Epithelial cell of proximal tubule (primary cell): ENCODE measurements around the gene INPP5A. TPM values are rescaled to one million over a fixed set of nuclear protein-coding genes. Genes with fewer than 3 reads are reported as not detected.

Experiments used
- DNase-seq: peaks from one replicate; pipeline ENCODE4 v3.0.0-alpha.2; 2011; ENCODE audit warnings: low read depth
- H3K4me3 ChIP-seq: 2 replicates; pipeline ENCODE4 v1.5.1; 2011; ENCODE audit warnings: low read depth, mild to moderate bottlenecking, low read length
- total RNA-seq: library from RNA; depleted of rRNA; stranded (reverse); fragments of >200 nt; gene quantifications from 2 replicates; pipeline ENCODE4 v1.2.3, GENCODE V29; 2015
- TF ChIP-seq, protein P1 (sequence below): conservative IDR thresholded peaks from 2 replicates; pipeline ENCODE4 v1.5.1; 2012; ENCODE audit warnings: low read depth, mild to moderate bottlenecking, low read length

Gene INPP5A
- total RNA-seq, 1 donor from 2014 or later: 30.4 TPM

DNA sequence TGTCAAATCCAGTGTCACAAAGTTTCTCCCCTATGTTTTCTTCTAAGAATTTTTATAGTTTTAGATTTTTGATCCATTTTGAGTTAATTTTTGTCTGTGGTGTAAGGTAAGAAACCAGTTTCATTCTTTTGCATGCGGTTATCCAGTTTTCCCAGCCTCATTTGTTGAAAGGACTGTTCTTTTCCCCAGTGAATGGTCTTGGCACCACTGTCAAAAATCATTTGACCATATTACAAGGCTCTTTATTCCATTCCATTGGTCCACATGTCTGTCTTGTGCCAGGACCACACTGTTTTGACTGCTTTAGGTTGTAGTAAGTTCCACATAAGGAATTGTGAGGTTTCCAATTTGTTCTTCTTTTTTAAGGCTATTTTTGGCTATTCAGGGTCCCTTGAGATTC is 64.0 kb downstream of the INPP5A start:
- TF ChIP-seq, protein P1, sequence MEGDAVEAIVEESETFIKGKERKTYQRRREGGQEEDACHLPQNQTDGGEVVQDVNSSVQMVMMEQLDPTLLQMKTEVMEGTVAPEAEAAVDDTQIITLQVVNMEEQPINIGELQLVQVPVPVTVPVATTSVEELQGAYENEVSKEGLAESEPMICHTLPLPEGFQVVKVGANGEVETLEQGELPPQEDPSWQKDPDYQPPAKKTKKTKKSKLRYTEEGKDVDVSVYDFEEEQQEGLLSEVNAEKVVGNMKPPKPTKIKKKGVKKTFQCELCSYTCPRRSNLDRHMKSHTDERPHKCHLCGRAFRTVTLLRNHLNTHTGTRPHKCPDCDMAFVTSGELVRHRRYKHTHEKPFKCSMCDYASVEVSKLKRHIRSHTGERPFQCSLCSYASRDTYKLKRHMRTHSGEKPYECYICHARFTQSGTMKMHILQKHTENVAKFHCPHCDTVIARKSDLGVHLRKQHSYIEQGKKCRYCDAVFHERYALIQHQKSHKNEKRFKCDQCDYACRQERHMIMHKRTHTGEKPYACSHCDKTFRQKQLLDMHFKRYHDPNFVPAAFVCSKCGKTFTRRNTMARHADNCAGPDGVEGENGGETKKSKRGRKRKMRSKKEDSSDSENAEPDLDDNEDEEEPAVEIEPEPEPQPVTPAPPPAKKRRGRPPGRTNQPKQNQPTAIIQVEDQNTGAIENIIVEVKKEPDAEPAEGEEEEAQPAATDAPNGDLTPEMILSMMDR: no peak
- no peak for DNase-seq
- no peak overlapping the region for H3K4me3 ChIP-seq

DNA sequence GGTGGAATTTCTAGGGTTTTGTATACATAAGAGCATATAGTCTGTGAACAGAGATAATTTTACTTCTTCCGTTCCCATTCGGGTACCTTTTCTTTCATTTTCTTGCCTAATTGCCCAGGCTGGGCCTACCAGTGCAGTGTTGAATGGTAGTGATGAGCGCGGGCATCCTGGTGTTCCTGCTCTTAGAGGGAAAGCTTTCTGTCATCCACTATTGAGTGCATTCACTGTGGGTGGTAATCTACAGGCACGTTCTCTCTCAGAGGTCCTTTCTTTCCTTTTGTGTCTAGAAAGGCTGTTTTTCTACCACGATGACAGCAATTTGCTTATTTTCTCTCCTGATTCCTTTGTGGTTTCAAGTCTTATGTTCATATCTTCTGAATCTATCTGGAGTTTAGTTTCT is 65.0 kb downstream of the INPP5A start:
- TF ChIP-seq, protein P1: no peak
- DNase-seq: no peak
- H3K4me3 ChIP-seq: no peak overlapping the region

DNA sequence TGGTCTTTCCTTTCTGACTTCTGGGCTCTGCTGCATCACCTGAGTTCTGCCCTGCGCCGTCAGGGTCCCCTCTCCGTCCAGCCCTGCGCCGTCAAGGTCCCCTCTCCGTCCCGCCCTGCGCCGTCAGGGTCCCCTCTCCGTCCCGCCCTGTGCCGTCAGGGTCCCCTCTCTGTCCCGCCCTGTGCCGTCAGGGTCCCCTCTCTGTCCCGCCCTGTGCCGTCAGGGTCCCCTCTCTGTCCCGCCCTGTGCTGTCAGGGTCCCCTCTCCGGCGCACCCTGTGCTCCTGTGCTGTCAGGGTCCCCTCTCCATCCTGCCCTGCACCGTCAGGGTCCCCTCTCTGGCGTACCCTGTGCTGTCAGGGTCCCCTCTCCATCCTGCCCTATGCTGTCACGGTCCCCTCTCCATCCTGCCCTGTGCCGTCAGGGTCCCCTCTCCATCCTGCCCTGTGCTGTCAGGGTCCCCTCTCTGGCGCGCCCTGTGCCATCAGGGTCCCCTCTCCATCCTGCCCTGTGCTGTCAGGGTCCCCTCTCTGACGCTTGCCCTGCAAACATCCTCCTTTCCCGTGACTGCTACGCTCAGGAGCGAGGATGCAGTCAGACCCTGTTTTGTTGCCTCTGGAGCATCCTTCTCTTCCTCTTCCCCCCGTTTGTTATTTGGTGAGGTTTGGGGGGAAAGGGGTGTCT is 66.4 kb downstream of the INPP5A start:
- TF ChIP-seq, protein P1: no peak
- no peak for DNase-seq
- H3K4me3 ChIP-seq: no peak overlapping the region

DNA sequence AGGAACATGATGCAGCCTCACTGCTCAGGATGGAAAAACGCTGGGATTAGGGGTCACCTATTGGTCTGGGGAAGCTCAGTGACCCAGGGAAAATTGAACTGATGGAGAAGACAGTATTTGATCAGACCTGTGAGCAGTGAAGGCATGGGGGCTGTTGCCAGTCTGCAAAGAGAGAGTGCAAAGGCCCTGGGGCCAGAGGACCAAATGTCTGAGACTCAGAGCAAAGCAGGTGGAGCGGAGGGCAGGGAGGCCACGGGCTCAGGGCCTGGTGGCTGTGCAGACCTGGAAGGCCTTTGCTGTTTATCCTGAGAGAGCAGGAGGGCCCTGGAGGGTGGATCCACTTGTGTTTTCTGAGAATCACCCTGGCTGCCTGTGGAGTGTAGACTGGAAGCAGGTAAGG is 67.1 kb downstream of the INPP5A start:
- TF ChIP-seq, protein P1: no peak
- no peak overlapping the region for H3K4me3 ChIP-seq
- DNase-seq: no peak

DNA sequence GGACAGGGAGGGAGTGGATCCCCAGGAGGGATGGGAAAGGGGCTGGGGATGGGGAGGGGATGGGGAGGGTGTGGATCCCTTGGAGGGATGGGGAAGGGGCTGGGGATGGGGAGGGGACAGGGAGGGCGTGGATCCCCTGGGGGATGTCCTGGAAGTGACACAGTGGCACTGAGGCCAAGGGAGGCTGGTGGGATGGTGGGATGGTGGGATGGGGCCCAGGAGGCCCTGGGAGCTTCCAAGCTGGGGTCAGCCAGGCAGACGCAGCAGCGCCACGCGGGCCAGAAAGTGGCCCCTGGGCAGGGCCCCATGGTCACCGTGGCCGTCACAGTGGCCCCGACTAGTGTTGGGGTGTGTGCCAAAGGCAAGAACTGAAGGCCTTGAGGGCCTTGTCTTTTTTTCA is 67.8 kb downstream of the INPP5A start:
- no peak for DNase-seq
- H3K4me3 ChIP-seq: no peak overlapping the region
- TF ChIP-seq, protein P1: no peak

DNA sequence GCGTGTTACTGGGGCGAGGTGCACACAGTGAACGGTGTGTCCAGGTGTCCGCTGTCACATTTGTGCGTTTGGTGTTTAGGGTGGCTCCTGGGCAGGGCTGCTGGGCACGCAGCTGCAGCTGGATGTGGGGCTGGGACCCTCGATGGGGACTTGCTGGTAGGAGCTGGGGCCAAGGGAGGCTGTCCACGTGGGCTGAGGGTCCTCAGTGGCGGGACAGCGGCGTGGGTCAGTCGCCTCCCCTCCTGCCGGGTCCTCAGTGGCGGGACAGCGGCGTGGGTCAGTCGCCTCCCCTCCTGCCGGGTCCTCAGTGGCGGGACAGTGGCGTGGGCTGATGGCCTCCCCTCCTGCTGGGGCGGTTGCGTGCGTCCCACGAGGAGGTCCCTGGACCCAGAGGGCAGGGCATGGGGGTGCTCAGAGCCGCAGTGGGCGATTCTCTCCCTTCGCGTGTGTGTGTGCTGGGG is 68.5 kb downstream of the INPP5A start:
- TF ChIP-seq, protein P1: no peak
- no peak overlapping the region for H3K4me3 ChIP-seq
- no peak for DNase-seq
